HL-60 (cell line): Measurements from ENCODE around the gene GPHN.

ENCODE experiments used
- CTCF ChIP-seq: IDR thresholded peaks from one replicate; pipeline ENCODE4 v1.5.1; 2011; ENCODE audit warnings: low read length, control low read depth, inconsistent platforms; ENCODE audit not compliant: insufficient read depth
- GABPA ChIP-seq: IDR thresholded peaks from 2 replicates; pipeline ENCODE4 v1.6.1; 2012; ENCODE audit warnings: low read depth
- POLR2AphosphoS5 ChIP-seq: IDR thresholded peaks from 2 replicates; pipeline ENCODE4 v1.6.1; 2012; ENCODE audit warnings: low read depth
- SPI1 ChIP-seq: IDR thresholded peaks from 2 replicates; pipeline ENCODE4 v1.6.1; 2012; ENCODE audit warnings: low read depth, mild to moderate bottlenecking, borderline replicate concordance
- TF ChIP-seq, protein P1 (sequence below): IDR thresholded peaks from 2 replicates; pipeline ENCODE4 v1.6.1; 2012; ENCODE audit warnings: low read depth; ENCODE audit not compliant: insufficient replicate concordance

DNA sequence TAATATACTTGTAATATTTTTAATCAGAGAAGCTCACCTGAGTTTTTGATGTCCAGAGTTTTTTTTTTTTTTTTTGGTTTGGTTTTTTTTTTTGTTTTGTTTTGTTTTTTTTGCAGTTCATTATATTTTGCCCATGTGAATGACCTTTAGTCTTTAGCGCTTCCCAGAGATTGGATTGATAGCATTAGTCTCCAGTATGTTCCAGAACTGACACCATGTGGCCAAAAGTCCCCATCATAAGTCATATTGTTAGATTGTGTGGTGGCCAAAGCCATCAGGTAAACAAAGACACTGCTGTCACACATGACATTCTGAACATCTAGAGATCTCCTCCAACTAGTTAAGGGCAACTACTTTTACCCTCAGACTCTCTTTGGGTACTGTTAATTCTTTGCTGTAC is 408.5 kb downstream of the GPHN start:
- TF ChIP-seq, protein P1, sequence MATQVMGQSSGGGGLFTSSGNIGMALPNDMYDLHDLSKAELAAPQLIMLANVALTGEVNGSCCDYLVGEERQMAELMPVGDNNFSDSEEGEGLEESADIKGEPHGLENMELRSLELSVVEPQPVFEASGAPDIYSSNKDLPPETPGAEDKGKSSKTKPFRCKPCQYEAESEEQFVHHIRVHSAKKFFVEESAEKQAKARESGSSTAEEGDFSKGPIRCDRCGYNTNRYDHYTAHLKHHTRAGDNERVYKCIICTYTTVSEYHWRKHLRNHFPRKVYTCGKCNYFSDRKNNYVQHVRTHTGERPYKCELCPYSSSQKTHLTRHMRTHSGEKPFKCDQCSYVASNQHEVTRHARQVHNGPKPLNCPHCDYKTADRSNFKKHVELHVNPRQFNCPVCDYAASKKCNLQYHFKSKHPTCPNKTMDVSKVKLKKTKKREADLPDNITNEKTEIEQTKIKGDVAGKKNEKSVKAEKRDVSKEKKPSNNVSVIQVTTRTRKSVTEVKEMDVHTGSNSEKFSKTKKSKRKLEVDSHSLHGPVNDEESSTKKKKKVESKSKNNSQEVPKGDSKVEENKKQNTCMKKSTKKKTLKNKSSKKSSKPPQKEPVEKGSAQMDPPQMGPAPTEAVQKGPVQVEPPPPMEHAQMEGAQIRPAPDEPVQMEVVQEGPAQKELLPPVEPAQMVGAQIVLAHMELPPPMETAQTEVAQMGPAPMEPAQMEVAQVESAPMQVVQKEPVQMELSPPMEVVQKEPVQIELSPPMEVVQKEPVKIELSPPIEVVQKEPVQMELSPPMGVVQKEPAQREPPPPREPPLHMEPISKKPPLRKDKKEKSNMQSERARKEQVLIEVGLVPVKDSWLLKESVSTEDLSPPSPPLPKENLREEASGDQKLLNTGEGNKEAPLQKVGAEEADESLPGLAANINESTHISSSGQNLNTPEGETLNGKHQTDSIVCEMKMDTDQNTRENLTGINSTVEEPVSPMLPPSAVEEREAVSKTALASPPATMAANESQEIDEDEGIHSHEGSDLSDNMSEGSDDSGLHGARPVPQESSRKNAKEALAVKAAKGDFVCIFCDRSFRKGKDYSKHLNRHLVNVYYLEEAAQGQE = no peak
- TF ChIP-seq CTCF = no peak
- TF ChIP-seq POLR2AphosphoS5 = no peak
- no peak for TF ChIP-seq SPI1
- no peak for TF ChIP-seq GABPA
